BLaER1 treated with 17β-estradiol and CSF1 and Interleukin-3, amounts not matched to agents 10 nM and 100 nM (cell line): Measurements from ENCODE around the gene XIRP2.

Source experiments
- H3K27ac ChIP-seq, 11 experiments: shearing (Covaris generic); formaldehyde crosslinking; 2 replicates each; pipeline ENCODE4 v1.8.1; 2022
- H3K27me3 ChIP-seq, 11 experiments: shearing (Covaris generic); formaldehyde crosslinking; 2 replicates each; pipeline ENCODE4 v1.8.1; 2022
- H3K36me3 ChIP-seq, 11 experiments: shearing (Covaris generic); formaldehyde crosslinking; 2 replicates each; pipeline ENCODE4 v1.8.1; 2022
- H3K4me1 ChIP-seq, 10 experiments: shearing (Covaris generic); formaldehyde crosslinking; 2 replicates each; pipeline ENCODE4 v1.8.1; 2022
- H3K4me2 ChIP-seq, 11 experiments: shearing (Covaris generic); formaldehyde crosslinking; 2 replicates each; pipeline ENCODE4 v1.8.1; 2022
- H3K4me3 ChIP-seq, 10 experiments: shearing (Covaris generic); formaldehyde crosslinking; 2 replicates each; pipeline ENCODE4 v1.8.1; 2022
- H3K9ac ChIP-seq, 11 experiments: shearing (Covaris generic); formaldehyde crosslinking; 2 replicates each; pipeline ENCODE4 v1.8.1; 2022
- H3K9me3 ChIP-seq, 11 experiments: shearing (Covaris generic); formaldehyde crosslinking; replicated peaks in 1 of 11; 2 replicates each; pipeline ENCODE4 v1.8.1; 2022
- H4K20me1 ChIP-seq, 11 experiments: shearing (Covaris generic); formaldehyde crosslinking; 2 replicates each; pipeline ENCODE4 v1.8.1; 2022
- Cebpa-rat ChIP-seq, 11 experiments: shearing (Covaris generic); IDR thresholded peaks; 2 replicates each; pipeline ENCODE4 v1.8.1; 2022

XIRP2 gene

GRCh38 chr2:166888180-166888579, at the start of gene XIRP2:
Gene XIRP2, plus strand, starts transcription at chr2:166888480. Its CDS starts 15,003 bp downstream, at chr2:166903483.
- no peaks in the 10 kb centered on the region for H4K20me1 ChIP-seq
- no peak for TF ChIP-seq Cebpa-rat (IDR thresholded peaks at IDR 0.05)
- no peaks in the 10 kb centered on the region for H3K27me3 ChIP-seq

GRCh38 chr2:166841152-166841551, 47.1 kb upstream of the XIRP2 start:
- no peak for TF ChIP-seq Cebpa-rat (IDR thresholded peaks at IDR 0.05)
- H4K20me1 ChIP-seq: no peaks in the 10 kb centered on the region
- H3K27ac ChIP-seq: no peak overlapping the region
- no peaks in the 10 kb centered on the region for H3K36me3 ChIP-seq
- H3K4me1 ChIP-seq: no peaks in the 10 kb centered on the region
- H3K4me3 ChIP-seq: no peak overlapping the region
- no peak overlapping the region for H3K9ac ChIP-seq
- H3K9me3 ChIP-seq: no peaks in the 10 kb centered on the region
- H3K27me3 ChIP-seq: no peaks in the 10 kb centered on the region
- H3K4me2 ChIP-seq: no peak overlapping the region

More at GRCh38 chr2:166888180-166888579, at the start of gene XIRP2:
- no peaks in the 10 kb centered on the region for H3K36me3 ChIP-seq
- H3K4me3 ChIP-seq: no peak within 1 kb of the TSS
- no peaks in the 10 kb centered on the region for H3K4me1 ChIP-seq
- no peak within 1 kb of the TSS for H3K27ac ChIP-seq
- H3K4me2 ChIP-seq: no peak within 1 kb of the TSS
- no peak within 1 kb of the TSS for H3K9ac ChIP-seq
- H3K9me3 ChIP-seq: no peaks in the 10 kb centered on the region

GRCh38 chr2:166841679-166842078, 46.6 kb upstream of the XIRP2 start:
- Histone ChIP-seq H3K4me3 (no peak overlapping the region), H3K27me3 (no peaks in the 10 kb centered on the region), H3K9ac (no peak overlapping the region), H3K9me3 (no peaks in the 10 kb centered on the region), H3K27ac (no peak overlapping the region), H3K4me1 (no peaks in the 10 kb centered on the region), H3K36me3 (no peaks in the 10 kb centered on the region), H4K20me1 (no peaks in the 10 kb centered on the region), H3K4me2 (no peak overlapping the region)
- TF ChIP-seq Cebpa-rat (IDR thresholded peaks at IDR 0.05): no peak

GRCh38 chr2:166844111-166844510, 44.2 kb upstream of the XIRP2 start:
- no peaks in the 10 kb centered on the region for H3K36me3 ChIP-seq
- H3K4me3 ChIP-seq: no peak overlapping the region
- no peaks in the 10 kb centered on the region for H3K27me3 ChIP-seq
- H3K9me3 ChIP-seq: peaks cover 5 to 12% (median 9%) of the 10 kb centered on the region in 11 experiments; a peak in 18 of 22 replicates
- no peak overlapping the region for H3K27ac ChIP-seq
- no peak for TF ChIP-seq Cebpa-rat (IDR thresholded peaks at IDR 0.05)
- no peaks in the 10 kb centered on the region for H4K20me1 ChIP-seq
- no peaks in the 10 kb centered on the region for H3K4me1 ChIP-seq
- H3K4me2 ChIP-seq: no peak overlapping the region
- no peak overlapping the region for H3K9ac ChIP-seq

GRCh38 chr2:166862468-166863132, 25.7 kb upstream of the XIRP2 start:
- TF ChIP-seq Cebpa-rat (IDR thresholded peaks at IDR 0.05): no peak
- no peak overlapping the region for H3K4me2 ChIP-seq

GRCh38 chr2:166867874-166868514, 20.3 kb upstream of the XIRP2 start:
- Histone ChIP-seq H3K9me3 (no peaks in the 10 kb centered on the region), H4K20me1 (no peaks in the 10 kb centered on the region), H3K9ac (no peak overlapping the region), H3K4me1 (no peaks in the 10 kb centered on the region), H3K27ac (no peak overlapping the region), H3K4me2 (no peak overlapping the region), H3K36me3 (no peaks in the 10 kb centered on the region), H3K4me3 (no peak overlapping the region), H3K27me3 (no peaks in the 10 kb centered on the region)
- TF ChIP-seq Cebpa-rat (IDR thresholded peaks at IDR 0.05): no peak

More at GRCh38 chr2:166862468-166863132, 25.7 kb upstream of the XIRP2 start:
- Histone ChIP-seq H3K9ac (no peak overlapping the region), H3K4me1 (no peaks in the 10 kb centered on the region), H3K36me3 (no peaks in the 10 kb centered on the region), H3K27me3 (no peaks in the 10 kb centered on the region), H3K9me3 (no peaks in the 10 kb centered on the region), H4K20me1 (no peaks in the 10 kb centered on the region), H3K4me3 (no peak overlapping the region), H3K27ac (no peak overlapping the region)

- H4K20me1 ChIP-seq: no peaks in the 10 kb centered on the region
- no peaks in the 10 kb centered on the region for H3K9me3 ChIP-seq
- no peak overlapping the region for H3K4me2 ChIP-seq
- H3K4me1 ChIP-seq: no peaks in the 10 kb centered on the region
- no peak overlapping the region for H3K9ac ChIP-seq
- no peak overlapping the region for H3K4me3 ChIP-seq
- H3K36me3 ChIP-seq: no peaks in the 10 kb centered on the region
- H3K27ac ChIP-seq: no peak overlapping the region
- TF ChIP-seq Cebpa-rat (IDR thresholded peaks at IDR 0.05): no peak
- no peaks in the 10 kb centered on the region for H3K27me3 ChIP-seq
Measured at GRCh38 chr2:166870346-166870745, 17.9 kb upstream of the XIRP2 start.

GRCh38 chr2:166881177-166881576, 7.1 kb upstream of the XIRP2 start:
- Histone ChIP-seq H3K9me3 (no peaks in the 10 kb centered on the region), H3K36me3 (no peaks in the 10 kb centered on the region), H4K20me1 (no peaks in the 10 kb centered on the region), H3K4me3 (no peak overlapping the region), H3K4me2 (no peak overlapping the region), H3K9ac (no peak overlapping the region), H3K27ac (no peak overlapping the region), H3K4me1 (peaks cover 0 to 12% (median 6%) of the 10 kb centered on the region in 10 experiments; a peak in 8 of 20 replicates), H3K27me3 (no peaks in the 10 kb centered on the region)
- no peak for TF ChIP-seq Cebpa-rat (IDR thresholded peaks at IDR 0.05)

GRCh38 chr2:166882851-166883250, 5.4 kb upstream of the XIRP2 start:
- Histone ChIP-seq H3K27me3 (no peaks in the 10 kb centered on the region), H3K27ac (no peak overlapping the region), H3K36me3 (no peaks in the 10 kb centered on the region), H3K9me3 (no peaks in the 10 kb centered on the region), H3K4me3 (no peak overlapping the region), H4K20me1 (no peaks in the 10 kb centered on the region), H3K4me2 (no peak overlapping the region), H3K4me1 (peaks cover 0 to 12% (median 6%) of the 10 kb centered on the region in 10 experiments; a peak in 8 of 20 replicates), H3K9ac (no peak overlapping the region)
- no peak for TF ChIP-seq Cebpa-rat (IDR thresholded peaks at IDR 0.05)

GRCh38 chr2:166891727-166892126, 3.4 kb downstream of the XIRP2 start:
- Histone ChIP-seq H3K9ac (no peak overlapping the region), H3K9me3 (no peaks in the 10 kb centered on the region), H3K4me1 (no peaks in the 10 kb centered on the region), H3K27me3 (no peaks in the 10 kb centered on the region), H3K27ac (no peak overlapping the region), H3K4me3 (no peak overlapping the region), H3K4me2 (no peak overlapping the region), H4K20me1 (no peaks in the 10 kb centered on the region), H3K36me3 (no peaks in the 10 kb centered on the region)
- no peak for TF ChIP-seq Cebpa-rat (IDR thresholded peaks at IDR 0.05)
